HepG2 (cell line): ENCODE results near the gene PCSK5.

Experiments
- REST ChIP-seq, 2 experiments: IDR thresholded peaks; 2 replicates each; pipeline ENCODE4 v1.6.1; 2011 to 2012; ENCODE audit warnings: low read length in 2 of 2, borderline replicate concordance in 1 of 2, low read depth in 1 of 2, mild to moderate bottlenecking in 1 of 2, moderate library complexity in 1 of 2
- ZNF17 ChIP-seq: sonication (generic); formaldehyde crosslinking; IDR thresholded peaks from 2 replicates; pipeline ENCODE4 v1.5.0; 2020; ENCODE audit warnings: mild to moderate bottlenecking, missing genetic modification reagents

GRCh38 chr9:76192013-76192412, 301.5 kb downstream of the PCSK5 start:
- TF ChIP-seq ZNF17 (CRISPR knock-in tag) (no peak), REST (IDR thresholded peaks at IDR 0.05; ENCODE audit: borderline replicate concordance in 1 of 2, low read depth in 1 of 2, low read length in 2 of 2) (no peak)
